CD1c-positive myeloid dendritic cell (primary cell): Measurements from ENCODE around the gene CA10.

Source experiments
- DNase-seq: peaks from one replicate; pipeline ENCODE4 v3.0.0-alpha.2; 2016; ENCODE audit errors: extremely low spot score

Gene CA10

DNA sequence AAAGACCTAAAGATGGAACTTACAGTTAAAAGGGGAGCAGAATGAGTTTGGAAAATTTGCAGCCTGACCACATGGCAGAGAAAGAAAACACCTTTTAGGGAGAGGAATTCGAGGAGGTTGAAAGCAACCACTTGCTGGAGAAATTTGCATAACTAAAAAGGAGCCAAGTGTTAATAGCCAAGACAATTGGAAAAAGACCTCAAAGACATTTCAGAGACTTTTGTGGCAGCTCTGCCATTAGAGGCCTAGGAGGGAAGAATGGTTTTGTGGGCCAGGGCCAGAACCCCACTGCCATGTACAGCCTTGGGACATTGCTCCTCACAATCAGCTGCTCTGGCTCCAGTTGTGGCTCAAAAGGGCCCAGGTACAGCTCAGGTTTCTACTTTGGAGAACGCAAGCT is 559.7 kb downstream of the CA10 start:
- no peak for DNase-seq

DNA sequence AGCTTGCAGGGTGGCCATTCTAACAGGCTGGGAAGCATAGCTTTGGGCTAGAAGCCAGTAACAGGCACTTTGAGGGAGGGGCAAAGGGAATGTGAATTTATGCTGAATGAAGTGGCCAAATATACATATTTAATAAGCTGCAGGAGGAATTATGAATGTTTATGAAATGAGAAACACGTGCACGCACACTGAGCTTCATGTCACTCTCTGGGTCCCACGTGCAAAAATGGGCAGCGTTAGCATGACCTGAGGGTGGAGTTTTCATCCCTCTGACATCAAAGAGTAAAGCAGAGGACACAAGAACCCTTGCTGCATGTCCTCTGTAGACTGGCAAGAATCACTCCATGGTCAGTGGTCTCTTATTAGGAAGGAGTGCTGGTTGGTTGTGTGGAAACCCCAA is 561.2 kb downstream of the CA10 start:
- no peak for DNase-seq

DNA sequence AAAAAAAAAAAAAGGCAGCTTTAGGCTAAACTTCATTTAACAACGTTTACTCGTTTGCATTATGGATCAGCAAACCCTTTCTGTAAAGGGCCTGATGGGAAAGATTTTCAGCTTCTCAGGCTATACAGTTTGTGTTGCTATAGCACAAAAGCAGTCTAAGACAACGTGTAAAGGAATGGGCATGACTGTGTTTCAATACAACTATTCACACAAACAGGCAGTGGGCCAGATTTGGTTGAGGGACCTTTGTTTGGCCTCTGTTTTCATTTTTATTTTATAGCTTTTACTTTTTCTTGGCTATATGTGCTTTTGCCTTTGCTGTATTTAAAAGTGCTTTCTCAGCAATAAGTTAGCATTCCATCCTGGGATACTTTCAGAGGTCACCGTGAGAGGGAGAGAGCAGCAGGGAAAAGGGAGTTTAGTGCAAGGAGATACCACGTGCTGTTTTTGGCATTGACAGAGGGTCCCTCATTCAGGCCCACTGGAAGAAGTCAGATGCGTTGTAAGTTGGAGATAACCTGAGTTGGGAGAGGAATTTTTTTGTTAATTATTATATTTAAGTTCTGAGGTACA is 562.6 kb downstream of the CA10 start:
- no peak for DNase-seq

DNA sequence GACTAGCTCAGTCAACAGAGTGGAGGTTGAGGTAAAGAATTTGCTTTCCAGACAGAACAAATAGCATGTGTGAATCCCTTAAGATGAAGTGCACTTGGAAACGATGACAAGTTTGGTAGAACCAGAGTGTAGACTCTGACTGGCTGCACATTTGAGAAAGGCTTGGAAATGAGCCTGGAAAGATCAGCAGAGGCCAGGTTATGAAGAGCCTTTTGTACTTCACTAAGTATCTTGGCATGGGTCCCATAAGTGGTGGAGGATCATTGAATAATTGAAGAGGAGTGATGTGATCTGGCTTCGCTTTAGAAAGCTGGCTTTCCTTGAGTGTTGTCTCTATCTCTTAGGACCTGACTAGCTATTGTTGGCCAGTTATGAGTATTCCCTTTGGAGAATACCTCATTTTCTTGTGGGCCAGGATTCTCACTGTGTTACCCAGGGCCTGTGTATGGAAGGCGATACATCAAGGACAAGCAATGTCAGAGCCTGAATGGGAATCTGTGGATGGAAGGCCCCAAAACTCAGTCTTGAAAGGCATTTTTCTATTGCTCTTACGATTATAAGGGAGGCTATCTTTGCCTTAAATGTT is 568.4 kb downstream of the CA10 start:
- no peak for DNase-seq

DNA sequence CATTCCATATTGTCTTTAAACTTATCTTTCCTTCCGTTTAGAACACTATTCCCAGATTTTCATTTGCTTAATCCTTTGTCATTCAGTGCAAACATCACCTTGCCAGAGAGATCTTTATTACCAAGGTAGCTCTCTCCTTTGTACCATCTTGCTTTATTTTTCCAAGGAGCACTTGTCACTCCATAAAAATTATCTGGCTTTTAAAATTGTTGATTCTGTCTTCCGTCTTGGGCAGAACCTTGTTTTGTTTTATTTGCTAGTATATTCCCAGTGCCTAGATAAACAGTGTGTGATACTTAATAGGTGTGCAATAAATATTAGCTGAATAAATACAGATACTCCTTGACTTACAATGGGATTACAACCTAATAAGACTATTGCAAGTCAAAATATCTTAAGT is 570.5 kb downstream of the CA10 start:
- DNase-seq: no peak

DNA sequence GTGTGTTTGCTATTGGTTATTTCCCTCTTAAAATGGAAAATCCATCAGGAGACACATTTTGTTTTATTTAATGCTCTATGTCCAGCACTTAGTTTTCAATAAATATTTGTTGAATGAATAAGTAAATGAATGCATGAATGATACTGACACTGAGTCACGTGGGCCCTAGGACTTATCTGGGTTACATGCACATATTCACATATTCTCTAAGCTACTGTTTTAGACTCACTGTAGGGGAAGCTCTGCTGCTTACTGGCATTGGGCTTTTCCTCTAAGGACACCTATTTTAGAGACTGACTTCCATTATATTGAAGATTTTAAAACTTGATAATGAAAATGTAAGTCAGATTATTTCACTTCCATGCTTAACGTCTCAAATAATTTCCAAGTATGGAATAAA is 571.0 kb downstream of the CA10 start:
- no peak for DNase-seq

DNA sequence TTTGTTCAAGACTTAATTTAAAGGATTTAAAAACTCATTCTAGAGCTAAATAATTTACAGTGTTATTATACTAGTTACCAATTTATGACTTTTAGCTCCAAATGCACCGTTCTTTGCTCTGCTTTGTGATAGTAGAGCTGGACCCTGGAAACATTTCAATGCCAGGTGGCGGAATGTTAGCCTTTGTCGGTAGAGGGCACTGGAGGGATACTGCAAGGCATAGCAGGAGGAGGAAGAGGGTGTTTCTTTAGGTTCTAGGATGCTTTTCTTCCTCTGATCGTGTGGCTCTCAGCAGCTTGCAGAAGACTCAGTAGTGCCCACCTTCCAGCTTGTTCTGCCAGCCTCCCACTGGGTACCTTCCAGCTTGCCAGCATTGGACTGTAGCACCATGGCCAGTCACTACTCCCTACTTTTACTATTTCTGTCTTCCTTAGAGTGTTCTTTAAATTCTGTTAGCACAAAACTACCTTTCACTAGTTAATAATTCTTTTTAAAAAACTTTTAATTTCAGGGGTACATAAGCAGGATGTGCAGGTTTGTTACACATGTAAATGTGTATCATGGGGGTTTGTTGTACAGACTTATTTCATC is 572.9 kb downstream of the CA10 start:
- no peak for DNase-seq

DNA sequence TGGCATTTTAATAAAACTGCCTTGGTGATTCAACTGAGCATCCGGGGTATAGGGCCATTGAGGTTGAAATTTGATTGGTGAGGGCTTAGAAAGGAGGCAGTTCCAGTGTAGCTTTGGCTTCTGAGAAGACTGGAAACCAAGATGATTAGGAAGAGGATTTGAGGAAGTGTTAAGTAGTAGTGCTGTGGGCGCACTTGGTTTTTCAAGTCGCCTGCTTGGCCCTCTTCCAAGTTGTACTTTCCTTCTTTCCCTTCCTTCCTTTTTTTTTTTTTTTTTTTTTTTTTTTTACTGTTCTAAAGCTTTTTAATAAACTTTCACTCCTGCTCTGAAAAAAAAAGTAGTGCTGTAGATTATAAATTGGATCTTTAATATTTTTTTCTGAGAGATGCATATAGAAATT is 577.6 kb downstream of the CA10 start:
- no peak for DNase-seq
